Limb (tissue), 2 donors: ENCODE measurements around the gene C3orf70.

Experiments used
- DNase-seq, 2 donors: peaks; one replicate each; pipeline ENCODE4 v3.0.0-alpha.2; 2016; ENCODE audit errors: extremely low spot score in 2 of 2

Gene C3orf70

GRCh38 chr3:185052631-185053030 is 100.2 kb downstream of the C3orf70 start:
- no peak for DNase-seq

GRCh38 chr3:185051801-185052200 is 101.1 kb downstream of the C3orf70 start:
- DNase-seq, result no peak

GRCh38 chr3:185049710-185050109 is 103.2 kb downstream of the C3orf70 start:
- DNase-seq, result no peak

- no peak for DNase-seq
Observed at GRCh38 chr3:185046603-185047002, 106.3 kb downstream of the C3orf70 start.

GRCh38 chr3:185046164-185046515 is 106.7 kb downstream of the C3orf70 start:
- DNase-seq, result no peak

DNA sequence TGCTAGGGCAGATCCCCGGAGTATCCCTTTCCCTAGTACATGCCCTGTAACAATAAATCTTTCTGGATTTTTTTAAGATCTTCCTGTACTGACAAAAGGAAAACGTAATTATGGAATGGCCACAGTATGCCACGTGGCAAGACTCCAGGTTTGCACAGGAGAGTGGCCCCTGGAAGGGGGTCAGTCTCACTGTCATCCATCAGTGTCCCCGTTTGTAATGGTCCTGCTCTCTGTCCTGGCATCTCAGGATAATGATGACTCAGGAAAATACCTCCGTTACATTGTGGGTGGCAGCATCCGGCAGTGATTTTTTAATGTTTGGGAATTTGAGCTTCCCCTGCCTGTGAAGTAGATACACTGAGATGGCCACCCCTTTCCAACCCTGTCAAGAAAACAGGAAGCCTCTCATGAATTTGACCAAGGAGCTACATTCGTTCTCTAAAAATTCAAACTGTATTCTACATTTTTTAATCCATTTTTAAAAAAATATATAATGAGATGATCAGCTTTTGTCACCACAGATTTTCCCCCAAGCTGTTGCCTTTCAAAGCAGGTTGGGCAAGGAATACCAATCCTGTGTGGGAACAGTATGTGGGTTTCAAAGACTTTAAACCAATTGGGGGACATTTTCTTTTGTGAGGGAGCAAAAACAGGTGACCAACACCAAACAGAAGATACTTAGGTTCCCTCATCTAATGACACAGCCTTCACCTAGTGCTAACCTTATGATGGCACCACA is 110.4 kb downstream of the C3orf70 start:
- DNase-seq, result no peak

DNA sequence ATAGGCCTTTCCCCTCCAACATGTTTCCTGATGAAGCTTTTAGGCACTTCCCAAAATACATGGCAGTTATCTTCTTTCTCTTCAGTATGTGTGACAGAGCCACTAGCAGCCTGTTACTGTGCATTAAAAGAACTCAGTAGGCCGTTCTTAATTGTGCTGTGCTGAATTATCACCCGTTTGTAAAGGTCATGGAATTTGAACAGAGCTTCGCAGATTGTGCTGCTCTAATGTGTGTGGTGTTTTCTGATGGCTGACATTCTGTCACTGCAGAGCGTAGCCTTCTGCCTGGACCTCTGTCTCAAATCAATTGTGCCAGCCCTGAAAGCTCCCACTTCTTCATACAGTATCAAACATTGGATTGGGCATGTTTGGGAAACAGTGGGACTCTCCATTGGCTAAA is 111.3 kb downstream of the C3orf70 start:
- no peak for DNase-seq

GRCh38 chr3:185040425-185040824 is 112.4 kb downstream of the C3orf70 start:
- no peak for DNase-seq

DNA sequence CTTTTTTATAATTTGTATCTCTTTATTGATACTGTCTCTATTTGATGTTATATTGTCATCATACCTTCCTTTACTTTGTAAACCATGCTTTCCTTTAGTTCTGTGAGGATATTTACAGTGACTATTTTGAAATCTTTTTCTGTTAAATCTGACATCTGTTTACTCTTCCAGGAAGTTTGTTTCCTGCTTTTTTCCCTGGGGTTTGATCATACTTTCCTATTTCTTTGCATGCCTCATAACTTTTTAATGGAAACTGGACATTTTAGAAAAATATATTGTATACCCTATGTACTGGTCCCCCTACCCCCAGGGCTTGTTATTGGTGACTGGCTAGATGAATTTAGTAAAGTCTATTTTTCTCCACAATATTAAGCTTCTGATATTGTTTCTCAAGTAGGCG is 115.1 kb downstream of the C3orf70 start:
- DNase-seq, result no peak

GRCh38 chr3:185030951-185031350 is 121.9 kb downstream of the C3orf70 start:
- no peak for DNase-seq

DNA sequence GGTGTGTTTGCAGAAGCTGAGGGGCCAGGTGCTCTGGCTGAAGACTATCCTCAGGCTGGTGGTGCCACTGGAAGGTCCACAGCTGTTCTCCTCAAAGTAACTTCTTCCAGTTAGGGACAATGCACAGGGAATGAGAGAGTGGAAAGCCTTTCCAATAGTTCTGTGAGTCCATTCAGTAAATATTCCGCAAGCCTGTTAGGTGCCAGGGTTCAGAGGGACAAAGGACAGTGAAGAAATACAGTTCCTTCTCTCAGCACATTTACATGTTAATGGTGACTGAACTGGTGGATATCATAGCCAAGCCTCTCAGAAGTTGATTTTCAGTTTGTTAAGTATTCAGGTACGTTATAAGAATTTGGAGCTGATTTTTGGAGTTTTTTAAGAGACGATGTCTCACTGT is 122.5 kb downstream of the C3orf70 start:
- DNase-seq, result no peak

DNA sequence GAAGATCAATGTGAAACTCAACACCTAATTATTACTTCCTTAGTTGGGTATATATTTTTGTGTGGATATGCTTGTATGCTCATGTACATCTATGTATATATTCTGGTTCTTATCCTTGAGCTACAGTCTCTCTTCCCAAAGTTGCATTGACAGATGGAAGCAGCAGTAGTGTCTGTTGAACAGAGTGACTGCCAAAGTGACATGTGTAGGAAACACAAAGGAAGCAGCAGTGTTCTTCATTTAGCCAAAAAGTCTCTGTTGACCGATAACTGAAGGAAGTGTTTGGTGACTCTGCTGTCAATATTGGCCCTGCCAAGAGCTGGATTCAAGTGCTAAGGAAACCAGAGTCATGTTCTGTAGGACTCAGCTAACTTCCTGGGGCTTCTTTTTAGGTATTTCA is 123.8 kb downstream of the C3orf70 start:
- no peak for DNase-seq

DNA sequence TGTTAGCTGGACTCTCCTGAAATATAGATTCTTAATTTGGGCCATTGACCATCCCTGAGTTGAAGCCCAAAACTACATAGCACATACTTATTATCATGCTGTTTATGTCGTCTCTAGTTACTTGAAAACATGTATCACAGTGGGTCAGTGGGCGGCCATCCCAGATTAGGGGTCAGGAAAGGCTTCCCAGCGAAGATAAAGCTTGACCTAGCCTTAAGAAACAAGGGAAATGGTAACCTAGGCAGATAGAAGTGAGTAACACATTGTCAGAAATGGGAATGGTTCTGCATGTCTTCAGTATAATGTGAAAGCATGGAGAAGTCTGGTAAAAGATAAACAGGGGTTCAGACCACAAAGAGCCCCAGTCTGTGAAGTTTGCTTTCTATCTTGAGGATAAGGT is 124.7 kb downstream of the C3orf70 start:
- no peak for DNase-seq
